GM18873 (cell line): ENCODE data around the gene PHRF1.
A peak's percentile ranks its signal among the peaks of the same experiment; 100 is the strongest.

Source experiments
- ATAC-seq: cut with Tn5 transposase; IDR thresholded peaks from one replicate; pipeline ENCODE4 v1.9.1; 2021; ENCODE audit warnings: mild to moderate bottlenecking, moderate library complexity, moderate number of reproducible peaks; ENCODE audit not compliant: unreplicated experiment, low FRiP score

PHRF1 gene, protein sequence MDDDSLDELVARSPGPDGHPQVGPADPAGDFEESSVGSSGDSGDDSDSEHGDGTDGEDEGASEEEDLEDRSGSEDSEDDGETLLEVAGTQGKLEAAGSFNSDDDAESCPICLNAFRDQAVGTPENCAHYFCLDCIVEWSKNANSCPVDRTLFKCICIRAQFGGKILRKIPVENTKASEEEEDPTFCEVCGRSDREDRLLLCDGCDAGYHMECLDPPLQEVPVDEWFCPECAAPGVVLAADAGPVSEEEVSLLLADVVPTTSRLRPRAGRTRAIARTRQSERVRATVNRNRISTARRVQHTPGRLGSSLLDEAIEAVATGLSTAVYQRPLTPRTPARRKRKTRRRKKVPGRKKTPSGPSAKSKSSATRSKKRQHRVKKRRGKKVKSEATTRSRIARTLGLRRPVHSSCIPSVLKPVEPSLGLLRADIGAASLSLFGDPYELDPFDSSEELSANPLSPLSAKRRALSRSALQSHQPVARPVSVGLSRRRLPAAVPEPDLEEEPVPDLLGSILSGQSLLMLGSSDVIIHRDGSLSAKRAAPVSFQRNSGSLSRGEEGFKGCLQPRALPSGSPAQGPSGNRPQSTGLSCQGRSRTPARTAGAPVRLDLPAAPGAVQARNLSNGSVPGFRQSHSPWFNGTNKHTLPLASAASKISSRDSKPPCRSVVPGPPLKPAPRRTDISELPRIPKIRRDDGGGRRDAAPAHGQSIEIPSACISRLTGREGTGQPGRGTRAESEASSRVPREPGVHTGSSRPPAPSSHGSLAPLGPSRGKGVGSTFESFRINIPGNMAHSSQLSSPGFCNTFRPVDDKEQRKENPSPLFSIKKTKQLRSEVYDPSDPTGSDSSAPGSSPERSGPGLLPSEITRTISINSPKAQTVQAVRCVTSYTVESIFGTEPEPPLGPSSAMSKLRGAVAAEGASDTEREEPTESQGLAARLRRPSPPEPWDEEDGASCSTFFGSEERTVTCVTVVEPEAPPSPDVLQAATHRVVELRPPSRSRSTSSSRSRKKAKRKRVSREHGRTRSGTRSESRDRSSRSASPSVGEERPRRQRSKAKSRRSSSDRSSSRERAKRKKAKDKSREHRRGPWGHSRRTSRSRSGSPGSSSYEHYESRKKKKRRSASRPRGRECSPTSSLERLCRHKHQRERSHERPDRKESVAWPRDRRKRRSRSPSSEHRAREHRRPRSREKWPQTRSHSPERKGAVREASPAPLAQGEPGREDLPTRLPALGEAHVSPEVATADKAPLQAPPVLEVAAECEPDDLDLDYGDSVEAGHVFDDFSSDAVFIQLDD (N-terminal part only)

DNA sequence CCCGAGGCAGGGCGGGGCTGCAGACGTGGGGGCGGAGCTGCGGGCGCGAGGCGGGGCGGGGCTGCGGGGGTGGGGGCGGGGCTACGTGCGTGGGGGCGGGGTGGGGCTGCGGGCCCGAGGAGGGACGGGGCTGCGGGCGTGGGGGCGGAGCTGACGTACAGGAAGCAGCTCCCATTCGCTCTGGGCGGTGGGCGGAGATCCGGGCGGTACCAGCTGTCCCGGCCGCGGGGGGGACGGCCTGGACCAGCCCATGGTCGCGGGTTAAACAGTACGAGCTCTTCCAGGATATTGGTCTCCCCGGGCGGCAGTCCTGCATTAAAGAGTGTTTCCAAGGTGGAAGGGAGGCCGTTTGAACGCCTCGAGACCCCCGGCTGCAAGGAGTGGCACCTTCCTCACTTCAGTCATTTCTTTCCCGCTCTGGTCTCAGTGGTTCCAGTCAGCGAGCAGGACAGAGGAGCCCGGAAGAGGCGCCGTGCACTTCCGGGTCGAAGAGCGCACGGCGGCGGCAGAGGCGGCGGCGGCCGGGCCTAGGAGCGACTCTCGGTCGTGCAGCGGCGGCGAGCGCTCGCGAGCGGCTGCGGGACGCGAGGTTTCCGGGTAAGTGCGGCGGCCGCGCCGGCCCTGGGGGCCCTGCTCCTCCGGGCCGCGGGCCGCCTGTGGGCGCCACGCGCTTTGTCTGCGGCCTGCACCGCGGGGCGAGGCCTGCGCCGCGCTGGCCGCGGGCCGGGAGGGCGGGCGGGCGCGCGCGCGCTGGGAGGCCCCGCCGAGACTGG is at the start of gene PHRF1:
TSS of gene PHRF1 (plus strand) at position 475 of the 773 bp plus-strand sequence. CDS start 5,043 bp downstream, outside the sequence.
- peak; percentile 67 for ATAC-seq

DNA sequence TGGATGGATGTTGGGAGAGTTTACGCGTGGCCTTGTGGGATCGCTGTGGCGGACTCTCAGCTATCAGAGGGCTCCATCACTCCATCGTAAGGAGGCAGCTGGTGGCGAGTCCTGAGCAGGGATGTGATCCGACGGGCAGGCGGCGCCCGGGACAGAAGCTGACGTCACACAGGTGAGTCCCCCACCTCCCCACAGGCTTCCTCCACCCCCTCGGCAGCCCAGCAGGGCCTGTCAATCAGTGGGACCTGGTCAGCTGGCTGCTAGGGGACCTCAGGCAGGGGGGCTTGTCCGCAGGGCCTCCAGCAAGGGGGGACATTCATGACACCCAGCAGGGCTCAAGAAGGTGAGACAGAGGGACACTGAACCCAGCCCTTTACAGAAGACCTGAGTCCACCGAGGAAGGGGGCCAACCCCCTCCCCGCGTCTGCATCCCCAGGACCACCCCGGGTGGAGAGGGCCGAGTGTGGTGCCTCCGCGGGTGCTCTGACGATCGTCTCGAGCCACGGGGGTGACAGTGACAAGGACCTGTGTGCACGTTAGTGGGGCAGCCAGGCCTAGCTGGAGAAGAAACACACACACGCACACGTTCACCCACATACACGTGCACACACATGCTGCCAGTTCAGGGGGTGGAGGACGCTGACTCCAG is 48.0 kb upstream of the PHRF1 start:
- ATAC-seq: no peak

DNA sequence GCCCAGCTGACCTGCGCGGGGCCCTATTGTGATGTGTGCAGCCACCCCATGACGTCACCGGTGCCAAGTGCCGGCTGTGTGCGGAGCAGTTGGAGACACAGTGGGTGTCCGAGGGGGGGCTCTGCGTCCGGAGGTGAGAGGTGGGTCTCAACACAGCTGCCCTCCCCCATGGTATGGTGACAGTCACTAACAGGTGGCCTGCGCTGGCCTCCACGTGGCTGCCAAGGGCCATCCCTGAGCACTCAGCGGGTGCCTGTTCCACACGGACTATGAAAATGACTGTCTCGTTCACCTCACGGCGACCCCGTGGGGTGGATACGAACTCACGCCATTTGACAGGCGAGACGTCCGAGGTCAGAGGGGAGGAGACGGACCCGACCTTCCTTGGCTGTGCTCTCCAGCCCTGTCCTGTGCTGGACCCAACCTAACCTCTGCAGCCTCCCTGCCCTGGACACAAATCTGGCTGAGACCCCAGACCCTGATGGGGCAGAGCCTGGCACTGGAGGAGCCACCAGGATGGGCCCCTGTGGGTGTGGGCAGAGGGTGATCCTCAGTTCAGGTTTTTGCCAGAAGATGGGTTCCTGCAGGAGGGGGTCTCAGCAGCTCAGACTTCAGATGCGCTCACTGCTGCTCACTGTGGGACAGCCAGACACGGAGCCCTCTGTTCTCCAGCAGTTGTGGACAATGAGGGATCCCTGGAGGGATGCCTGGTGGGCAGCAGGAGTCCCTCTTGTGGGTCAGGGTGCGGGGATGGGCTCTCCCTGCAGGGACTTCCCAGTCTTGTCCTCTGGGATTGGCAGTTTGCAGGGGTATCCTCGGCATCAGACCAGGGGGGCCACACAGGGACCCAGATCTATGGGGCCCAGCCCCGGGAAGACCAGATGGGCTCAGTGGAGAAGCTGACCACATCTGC is 47.2 kb upstream of the PHRF1 start:
- ATAC-seq: no peak

DNA sequence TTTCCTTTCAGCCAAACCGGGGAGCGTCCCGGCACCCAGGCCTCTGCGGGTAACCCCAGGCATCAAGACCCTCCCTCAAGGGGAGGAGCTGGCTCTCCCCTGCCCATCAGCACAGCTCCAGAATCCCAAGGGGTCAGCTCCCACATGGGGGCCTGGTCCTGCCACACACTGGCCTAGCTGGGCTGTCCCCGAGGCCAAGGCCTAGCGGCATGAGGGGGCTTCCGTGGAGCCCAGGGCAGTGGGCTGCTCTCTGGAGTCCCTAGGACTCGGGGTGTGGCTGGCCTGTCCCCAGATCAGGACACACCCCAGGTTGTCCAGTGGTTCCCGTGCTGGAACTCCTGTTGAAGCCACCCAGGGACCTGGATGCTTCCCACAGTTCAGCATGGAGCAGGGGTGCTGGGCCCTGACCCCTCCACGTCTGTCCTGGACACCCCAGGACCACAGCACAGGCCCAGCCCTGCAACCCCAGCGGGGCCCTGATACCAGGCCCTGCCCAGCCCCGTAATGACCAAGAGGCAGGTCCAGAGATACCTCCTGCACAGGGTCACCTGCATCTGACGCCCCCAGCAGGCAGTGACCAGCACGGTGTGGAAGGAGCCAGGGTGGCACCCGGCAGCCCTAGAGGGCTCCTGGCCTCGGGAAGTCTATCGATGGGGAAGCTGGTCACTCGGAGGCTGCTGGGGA is 46.4 kb upstream of the PHRF1 start:
- no peak for ATAC-seq

DNA sequence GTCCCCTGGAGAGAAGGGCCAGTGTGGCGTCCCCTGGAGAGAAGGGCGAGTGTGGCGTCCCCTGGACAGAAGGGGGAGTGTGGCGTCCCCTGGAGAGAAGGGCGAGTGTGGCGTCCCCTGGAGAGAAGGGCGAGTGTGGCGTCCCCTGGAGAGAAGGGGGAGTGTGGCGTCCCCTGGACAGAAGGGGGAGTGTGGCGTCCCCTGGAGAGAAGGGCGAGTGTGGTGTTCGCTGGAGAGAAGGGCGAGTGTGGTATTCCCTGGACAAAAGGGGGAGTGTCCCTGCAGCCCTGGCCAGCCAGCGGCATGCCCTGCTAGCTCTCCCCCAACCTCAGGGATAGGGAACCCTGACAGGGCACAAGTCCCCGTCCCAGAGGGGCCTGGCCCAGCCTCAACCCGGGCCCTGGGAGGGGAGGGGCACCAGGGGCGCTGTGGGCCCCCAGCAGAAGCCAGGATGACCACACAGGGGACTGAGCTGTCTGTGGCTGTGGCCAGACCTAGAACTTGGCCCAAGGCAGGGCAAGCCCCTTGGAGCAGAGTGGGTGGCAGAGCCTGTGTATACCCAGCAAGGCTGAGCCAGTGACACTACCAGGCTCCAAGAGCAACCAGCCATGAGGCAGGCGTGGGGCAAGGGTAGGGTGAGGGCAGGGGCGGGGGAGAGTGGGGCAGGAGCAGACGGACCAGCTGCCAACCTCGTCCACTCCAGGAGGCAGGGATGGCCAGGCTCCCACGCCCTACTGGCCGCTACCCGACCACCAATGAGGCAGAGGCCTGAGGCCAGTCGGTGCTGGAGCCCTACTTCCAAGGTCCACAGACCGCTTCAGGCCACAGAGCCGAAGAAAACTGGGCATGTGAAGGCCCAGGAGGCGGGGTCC is 45.1 kb upstream of the PHRF1 start:
- ATAC-seq: no peak

DNA sequence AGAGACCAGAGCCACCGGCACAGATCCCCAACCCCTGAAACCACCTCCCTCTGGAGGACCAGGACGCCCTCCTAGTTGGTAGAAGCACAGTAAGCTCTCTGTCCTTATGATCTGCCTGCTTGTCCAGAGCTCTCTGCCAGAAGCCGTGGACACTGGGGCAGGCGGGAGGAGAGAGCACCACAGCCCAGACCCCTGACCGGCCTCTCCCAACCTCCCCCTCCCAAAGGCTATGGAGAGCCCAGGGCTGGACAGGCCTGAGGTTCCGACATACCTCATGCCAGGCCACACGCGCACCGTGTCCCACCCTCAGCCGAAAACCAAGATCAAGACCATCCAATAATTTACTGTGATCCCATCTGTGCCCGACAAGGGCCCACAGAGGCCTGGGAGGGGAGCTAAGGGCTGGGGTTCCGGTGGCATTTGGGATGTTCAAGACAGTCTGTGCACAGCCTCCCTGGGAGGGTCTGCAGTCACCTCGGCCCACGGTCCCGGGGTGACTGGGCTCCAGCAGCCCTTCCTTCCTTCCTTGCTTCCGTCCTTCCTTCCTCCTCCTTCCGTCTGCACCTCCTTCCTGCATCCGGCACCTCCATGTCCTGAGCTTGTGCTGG is 44.2 kb upstream of the PHRF1 start:
- ATAC-seq: no peak

DNA sequence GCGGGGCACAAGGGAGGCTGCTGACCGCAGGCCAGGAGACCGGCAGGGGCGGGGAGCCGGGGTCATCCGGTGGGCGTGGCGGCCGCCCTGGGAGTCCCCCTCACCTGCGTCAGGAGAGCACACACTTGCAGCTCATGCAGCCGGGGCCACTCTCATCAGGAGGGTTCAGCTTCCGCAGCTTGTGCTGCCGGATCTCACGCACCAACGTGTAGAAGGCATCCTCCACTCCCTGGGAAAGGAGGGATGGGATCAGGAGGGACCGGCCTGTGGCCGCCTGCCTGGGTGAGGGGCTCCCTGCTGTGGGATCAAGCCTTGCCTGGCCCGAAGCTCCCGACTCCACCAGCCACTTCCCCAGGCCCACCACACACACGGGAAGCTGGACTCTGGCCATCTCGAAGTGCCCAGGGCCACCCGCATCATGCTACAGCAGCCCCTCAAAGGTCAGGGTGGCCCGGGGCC is 43.7 kb upstream of the PHRF1 start:
- no peak for ATAC-seq

DNA sequence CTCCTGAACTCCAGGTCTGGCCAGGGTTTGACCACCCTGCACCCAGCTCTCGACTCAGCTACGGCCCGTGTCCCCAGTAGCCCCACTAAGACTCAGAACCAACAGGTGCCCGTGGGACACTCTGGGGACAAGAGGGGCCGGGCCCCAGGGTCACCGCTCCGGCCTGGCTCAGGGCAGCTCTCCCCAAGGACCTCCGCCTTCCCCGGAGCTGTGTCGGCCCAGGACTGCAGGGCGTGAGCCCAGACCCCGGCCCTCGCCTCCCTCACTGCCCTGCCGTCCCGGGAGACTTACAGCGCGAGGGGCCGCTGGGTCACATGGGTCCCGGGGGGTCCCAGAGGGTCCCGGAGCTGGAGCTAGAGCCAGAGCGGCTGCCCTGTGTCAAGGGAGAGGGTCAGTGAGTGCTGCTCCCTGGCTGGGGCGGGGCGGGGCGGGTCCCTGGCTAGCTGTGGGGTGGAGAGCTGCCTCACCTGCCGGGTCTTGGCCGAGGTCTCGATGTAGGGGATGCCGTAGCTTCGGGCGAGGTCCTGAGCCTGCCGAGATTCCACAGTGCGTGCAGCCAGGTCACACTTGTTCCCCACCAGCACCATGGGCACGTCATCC is 43.2 kb upstream of the PHRF1 start:
- no peak for ATAC-seq

DNA sequence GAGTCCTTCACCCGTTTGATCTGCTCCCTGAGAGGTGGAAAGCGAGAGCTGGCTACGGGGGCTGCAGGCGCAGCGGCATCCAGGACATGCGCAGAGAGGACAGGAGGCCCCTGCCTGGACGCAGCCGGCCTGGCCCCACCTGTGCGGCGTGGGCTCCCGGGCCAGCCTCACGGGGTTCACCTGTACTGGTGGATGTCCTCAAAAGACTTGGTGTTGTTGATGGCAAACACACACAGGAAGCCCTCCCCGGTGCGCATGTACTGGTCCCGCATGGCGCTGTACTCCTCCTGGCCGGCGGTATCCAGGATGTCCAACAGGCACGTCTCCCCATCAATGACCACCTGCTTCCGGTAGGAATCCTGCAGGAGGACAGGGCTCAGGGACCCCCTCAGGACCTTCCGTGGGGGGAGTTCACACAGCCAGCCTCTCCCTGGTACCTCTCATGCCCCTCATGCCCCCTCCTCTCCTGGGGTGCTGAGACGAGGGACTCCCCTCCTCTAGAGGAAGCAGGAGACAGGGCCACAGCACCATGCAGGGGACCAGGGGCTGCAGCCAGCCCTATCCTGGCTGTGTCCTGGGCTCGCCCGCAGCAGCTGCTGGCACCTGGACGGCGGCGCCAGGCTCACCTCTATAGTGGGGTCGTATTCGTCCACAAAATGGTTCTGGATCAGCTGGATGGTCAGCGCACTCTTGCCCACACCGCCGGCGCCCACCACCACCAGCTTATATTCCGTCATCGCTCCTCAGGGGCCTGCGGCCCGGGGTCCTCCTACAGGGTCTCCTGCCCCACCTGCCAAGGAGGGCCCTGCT is 42.5 kb upstream of the PHRF1 start:
- no peak for ATAC-seq

DNA sequence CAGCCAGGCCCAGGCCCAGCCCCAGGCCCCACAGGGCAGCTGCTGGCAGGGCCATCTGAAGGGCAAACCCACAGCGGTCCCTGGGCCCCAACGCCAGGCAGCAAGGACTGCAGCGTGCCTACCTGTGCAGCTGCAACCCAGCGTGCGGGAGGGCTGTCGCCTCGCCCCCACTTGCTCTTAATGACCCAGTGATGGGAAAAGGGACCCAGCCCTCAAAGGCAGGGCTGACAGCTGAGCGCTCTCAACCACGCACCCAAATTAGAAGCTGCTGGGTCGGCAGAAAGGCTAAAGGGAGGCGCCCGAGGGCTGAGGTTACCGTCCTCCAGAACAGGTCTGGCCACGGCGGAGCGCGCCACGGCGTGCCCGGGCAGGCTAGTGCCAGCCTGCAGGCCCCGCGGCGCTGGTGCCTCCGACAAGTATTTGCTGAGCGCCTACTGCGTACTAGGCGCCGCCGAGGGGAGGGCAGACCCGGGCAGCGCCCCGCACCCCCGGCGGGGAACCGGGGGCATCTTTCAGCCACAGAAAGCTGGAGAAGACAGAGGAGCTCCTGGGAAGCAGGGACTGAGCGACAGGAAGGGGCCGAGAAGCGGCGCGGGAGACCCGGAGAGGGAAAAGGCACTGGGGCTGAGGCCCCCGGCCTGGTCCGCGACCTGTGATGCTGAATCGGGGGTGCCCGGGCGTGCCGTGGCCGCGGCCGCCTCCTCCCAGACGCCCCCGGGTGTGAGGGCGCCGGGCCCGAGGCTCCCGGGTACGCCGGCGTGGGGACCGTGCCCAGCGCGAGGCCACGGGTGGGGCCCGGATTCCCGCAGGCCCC is 41.7 kb upstream of the PHRF1 start:
- ATAC-seq: no peak

DNA sequence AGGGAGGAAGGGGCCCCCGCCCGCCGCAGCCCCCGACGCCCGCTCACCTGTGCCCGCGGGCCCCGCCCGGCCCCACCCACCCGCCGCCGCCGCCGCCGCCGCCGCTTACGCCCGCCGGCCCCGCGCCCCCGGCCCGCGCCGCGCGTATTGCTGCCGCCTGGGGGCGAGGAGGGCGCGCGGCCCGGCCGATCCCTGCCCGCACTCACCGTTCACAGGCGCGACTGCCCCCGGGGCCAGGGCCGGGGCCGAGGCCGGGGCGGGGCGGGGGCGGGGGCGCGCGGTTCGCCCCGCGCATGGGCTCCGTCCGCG is 41.1 kb upstream of the PHRF1 start:
- no peak for ATAC-seq

DNA sequence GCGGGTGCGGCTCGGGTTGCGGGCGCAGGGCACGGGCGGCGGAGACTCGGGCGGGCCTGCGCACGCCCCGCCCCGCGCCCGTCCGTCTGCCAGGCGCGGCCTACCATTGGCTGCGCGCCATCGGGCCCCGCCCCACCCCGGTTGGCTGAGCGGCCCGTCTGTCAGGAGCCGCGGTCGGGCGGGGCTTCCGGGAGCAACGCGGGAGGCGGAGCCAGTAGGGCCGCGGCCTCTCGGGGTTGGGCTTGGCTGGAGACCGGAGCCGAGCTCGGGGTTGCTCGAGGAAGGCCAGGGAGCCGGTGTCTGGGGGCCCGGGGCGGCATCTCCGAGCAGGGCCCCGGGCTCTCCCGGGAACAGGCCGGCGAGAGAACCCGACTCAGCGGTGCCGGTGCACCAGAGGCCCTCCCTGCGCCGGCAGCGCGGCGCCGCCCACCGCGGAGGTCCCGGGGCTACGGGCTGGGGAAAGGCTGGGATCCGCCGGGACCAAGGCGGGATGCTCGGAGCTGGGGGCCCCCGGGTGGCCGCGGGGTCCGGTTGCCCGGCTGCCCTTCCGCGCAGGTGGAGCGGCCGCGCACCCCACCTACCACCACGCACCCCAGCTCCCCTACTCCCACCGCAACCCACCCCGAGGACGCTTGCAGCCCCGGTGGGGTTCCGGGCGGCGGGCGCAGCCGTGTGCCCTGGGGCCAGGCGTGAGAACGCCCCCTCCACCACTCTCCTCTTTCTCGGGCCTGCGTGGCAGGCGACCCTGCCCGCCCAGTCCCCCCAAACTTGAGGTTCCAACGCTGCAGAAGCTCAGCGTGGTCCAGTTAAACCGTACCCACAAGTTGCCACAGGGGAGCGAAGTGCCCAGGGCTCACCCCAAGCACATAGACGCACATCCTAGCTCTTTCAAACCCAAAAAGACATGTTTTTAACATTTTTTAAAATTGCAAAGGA is 40.5 kb upstream of the PHRF1 start, which contains the start of gene HRAS:
TSS of gene HRAS (minus strand) at position 58 of the 936 bp plus-strand sequence.
- peak; percentile 53 for ATAC-seq

DNA sequence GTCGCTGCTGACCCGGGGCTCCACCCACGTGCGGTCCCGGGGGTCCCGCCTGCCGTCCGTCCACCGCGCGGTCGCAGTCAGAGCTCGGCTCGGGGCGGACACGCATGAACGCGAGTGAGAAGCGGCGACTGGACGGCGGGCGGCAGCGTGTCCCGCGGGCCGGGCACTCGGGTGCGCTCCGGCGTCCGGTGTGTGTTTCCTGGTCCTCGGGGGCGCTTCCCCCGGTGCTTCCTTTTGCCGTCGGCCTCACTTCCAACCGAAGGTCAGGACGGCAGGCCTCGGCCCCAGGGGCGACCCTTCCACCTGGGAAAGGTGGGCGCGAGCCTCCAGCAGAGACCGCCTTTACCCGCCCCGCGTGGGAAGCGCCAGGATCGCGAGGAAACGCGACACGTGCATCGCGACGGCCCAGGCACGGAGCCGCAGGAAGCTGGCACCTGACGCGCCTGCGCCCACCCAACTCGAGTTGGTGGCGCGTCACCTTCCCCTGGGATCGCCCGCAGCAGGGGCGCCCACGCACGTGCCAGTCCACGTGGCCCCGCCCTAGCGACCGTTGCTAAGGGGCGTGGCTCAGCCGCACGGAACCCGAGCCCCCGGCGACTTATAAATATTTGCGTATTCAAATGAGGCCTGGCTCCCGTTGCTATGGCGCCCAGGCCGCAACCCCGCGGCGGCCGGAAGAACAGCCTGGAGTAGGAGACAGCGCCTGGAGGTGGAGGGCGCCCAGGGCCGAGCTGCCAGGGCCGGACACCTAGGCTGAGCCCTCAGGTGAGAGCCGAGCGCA is 39.2 kb upstream of the PHRF1 start, which contains the start of gene LRRC56:
TSS of gene LRRC56 (plus strand) at position 687 of the 781 bp plus-strand sequence. CDS start 3,158 bp downstream, outside the sequence.
- peak; percentile 54 for ATAC-seq
